Activated T-cell treated with anti-CD3 and anti-CD28 coated beads for 24 hours (primary cell): ENCODE results near the gene SEMA3D.

Experiments used
- DNase-seq: peaks from one replicate; pipeline ENCODE4 v3.0.0-alpha.2; 2020; ENCODE audit warnings: low read depth

The SEMA3D gene

DNA sequence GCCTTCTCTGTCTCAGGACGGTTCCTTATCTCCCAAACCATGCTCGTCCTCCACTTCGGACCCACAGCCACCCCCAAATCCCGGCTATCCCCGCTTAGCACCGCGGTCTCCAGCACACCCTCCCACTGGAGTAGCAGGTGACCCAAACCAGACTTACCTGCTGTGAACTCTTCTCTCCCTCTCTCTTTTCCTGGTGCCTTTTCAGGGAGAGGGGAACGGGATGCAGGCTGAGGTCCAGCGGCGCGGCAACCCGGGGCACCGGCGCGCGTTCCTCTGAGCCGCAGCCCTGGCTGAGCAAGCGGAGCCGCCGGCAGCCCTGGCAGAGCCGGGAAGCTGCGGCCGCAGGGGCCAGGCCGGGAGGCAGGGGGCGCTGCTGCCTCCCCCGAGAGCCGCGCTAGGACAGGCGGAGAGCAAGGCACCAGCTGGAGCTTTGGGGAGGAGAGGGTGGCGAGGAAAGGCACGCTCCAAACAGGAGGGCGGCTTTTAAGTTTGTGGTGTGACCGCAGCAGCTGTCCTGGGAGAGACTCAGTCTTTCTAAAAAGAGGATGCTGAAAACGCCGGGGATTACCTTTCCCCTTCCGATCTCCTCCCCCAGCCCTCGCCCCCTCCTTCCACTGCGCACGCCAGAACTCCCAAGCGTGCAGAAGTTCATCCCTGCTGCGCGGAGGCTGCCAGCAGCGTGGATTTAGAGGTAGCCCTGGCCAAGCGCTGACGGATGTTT is at the start of gene SEMA3D:
SEMA3D (minus strand) TSS at position 536 of the 721 bp plus-strand sequence. CDS start 65,165 bp downstream, outside the sequence.
- no peak for DNase-seq

DNA sequence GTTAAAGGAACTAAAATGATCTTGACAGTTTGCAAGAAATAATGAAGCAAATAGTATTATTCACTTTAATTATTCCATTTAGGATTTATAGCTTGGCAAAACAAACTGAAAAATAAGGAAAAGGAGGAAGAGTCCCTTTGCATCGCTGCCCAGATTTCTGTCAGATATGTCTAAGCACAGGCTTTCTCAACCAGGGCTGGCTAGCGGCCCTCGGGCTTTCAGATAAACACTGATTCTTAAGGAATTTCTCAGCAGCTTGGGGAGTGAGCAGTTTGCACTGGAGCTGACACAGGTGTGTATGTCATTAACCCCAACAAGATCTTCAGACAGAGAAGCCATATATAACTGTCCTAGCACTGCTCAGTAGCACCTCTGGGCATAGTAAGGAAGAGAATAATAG is 47.9 kb upstream of the SEMA3D start:
- no peak for DNase-seq

GRCh38 chr7:85232068-85232467 is 45.2 kb upstream of the SEMA3D start:
- DNase-seq: no peak

- DNase-seq: no peak
Observed at GRCh38 chr7:85230623-85231022, 43.8 kb upstream of the SEMA3D start.

DNA sequence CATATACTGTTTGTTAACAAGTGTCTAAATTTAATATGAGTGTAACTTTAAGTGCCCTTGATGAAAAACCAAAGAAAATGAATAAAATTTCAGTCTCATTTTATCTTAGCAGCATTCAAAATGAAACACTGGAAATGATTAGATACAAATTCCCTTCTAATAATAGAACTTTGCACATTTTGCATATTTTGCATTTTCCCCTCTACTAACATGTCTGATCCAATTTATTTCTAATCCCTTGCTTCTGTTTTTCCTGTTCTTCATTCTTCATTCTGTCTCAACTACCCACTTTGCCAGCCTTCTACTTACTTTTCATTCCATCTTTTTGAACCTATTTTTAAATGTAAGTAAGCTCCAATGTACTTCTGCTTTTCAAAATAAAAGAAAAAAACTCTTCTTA is 42.7 kb upstream of the SEMA3D start:
- no peak for DNase-seq

DNA sequence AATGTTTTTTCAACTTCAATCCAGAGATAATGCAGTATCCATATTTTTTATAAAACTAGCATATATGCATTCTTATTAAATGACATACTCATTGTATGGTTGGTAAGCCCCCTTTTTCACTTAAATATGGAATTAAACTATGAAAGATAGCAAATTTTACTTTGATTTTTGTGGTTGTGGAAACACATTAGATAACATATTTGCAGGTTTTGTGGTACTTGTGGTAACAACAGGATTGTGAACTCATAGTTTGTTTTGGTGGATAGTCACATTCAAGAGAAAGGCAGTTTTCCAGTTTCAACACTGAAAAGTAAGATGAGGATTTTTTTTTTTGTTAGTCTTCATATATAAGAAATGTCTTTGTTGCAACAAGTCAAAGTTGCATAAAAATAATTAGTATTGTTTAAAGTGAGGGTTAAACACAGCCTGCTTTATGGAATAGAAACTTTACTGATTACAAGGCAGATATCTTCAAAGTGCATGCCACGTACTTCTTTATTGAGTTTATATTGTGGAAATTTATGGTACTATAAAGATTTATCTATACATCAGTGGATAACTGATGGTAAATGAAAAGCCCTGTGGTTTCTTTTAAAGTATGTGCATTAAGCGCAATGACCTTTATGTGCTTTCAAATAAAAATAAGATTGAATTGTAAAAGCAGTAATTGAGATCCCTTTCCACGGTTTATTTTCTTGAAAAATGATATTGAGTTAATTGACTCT is 39.7 kb upstream of the SEMA3D start:
- no peak for DNase-seq

- DNase-seq: no peak
Observed at GRCh38 chr7:85224171-85224570, 37.3 kb upstream of the SEMA3D start.

DNA sequence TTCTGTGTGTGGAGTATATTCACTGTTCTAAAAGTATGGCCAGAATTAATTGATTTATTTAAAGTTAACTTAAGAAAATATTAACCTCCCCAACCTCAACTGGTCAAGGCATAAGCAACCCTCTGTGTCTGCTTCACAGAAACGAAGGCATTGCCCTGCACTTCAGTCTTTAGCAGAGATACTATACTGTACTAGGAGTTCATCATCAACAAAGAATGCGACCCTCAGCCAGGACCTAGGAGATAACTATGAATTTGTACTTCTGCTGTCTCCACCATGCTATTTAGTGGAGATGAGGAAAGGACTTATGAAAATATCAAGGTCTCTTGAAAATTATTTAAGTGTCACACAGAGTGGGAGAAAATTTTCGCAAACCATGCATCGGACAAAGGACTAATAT is 35.7 kb upstream of the SEMA3D start:
- DNase-seq: no peak

DNA sequence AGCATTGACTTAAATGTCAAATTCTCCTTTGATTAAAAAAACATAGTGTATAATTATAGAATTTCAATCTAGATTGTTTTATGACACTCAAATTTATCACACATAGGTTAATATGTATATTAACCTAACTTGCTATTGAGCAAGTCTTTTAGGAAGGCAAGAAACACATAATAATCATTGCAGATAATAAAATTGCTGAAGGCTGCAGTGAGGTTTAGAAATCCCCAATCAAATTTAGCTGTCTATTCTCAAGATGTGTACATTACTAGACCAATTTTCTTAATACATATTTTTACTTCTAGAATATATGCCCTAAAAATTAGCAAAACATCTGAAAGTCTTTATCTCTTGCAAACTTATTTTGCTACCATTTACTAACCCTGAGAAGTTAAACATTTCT is 34.9 kb upstream of the SEMA3D start:
- no peak for DNase-seq

GRCh38 chr7:85220651-85221050 is 33.8 kb upstream of the SEMA3D start:
- no peak for DNase-seq

- DNase-seq: no peak
Observed at GRCh38 chr7:85220023-85220422, 33.2 kb upstream of the SEMA3D start.

GRCh38 chr7:85217085-85217484 is 30.2 kb upstream of the SEMA3D start:
- no peak for DNase-seq

DNA sequence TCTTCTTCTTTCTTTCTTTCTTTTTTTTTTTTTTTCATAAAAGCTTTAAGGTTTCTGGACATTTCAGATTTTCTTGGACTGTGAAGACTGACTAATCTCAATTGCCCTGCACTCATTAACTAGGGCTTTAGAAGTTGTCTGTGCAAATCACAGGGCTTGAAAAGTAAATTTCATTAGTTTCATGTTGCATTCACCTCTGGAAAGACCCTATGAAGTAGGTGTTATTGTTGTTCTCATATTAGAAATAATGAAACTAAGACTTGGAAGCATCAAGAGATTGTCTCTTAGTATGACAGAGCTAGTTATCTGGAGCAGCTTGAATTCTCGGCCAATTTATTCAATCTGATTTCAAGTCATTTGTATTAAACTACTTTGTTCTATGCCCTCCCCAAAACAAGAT is 28.2 kb upstream of the SEMA3D start:
- DNase-seq: no peak

DNA sequence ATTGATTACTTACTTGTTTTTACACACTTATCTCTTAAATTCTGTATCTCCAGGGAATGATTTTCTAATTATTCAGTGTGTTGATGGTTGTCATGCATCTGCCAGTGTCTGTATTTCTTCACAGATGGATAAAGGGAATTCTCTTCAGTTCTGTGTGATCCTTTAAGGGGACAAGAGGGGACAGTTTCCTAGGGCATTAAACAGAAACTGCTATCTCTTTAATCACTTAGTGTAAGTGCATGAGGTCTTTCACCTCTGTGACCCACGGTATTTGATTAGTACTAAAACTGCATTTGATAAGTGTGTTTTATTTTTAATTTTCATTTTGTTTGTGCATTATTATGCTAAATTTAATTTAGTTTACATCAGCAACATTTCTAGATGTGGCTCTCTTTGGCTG is 26.6 kb upstream of the SEMA3D start:
- DNase-seq: no peak

DNA sequence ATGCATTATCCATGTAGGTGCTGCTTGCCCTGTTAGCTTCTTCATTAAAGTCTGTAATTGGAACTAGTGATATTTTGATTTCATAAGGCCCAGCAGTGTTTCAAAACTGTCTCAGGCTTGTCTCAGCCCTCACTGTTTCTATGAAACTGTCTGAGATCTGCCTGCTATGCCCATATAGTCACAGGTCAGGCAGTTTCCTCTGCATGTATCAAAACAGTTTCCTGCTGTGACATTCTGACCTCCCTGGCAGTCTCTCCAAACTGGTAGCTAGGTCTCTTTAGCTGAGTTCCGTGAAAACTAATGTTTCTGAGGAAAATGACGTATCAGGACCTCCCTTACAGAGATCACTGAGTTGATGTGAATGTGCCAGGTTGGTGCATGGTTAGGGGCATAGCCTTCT is 18.9 kb upstream of the SEMA3D start:
- DNase-seq: no peak

- DNase-seq: no peak
Observed at GRCh38 chr7:85204496-85204895, 17.6 kb upstream of the SEMA3D start.

- DNase-seq: no peak
Observed at GRCh38 chr7:85204061-85204460, 17.2 kb upstream of the SEMA3D start.

GRCh38 chr7:85201209-85201608 is 14.4 kb upstream of the SEMA3D start:
- no peak for DNase-seq

GRCh38 chr7:85196696-85197095 is 9.8 kb upstream of the SEMA3D start:
- no peak for DNase-seq

- DNase-seq: no peak
Observed at GRCh38 chr7:85191383-85191782, 4.5 kb upstream of the SEMA3D start.

GRCh38 chr7:85186083-85186520 is 754 bp downstream of the SEMA3D start:
- no peak for DNase-seq

DNA sequence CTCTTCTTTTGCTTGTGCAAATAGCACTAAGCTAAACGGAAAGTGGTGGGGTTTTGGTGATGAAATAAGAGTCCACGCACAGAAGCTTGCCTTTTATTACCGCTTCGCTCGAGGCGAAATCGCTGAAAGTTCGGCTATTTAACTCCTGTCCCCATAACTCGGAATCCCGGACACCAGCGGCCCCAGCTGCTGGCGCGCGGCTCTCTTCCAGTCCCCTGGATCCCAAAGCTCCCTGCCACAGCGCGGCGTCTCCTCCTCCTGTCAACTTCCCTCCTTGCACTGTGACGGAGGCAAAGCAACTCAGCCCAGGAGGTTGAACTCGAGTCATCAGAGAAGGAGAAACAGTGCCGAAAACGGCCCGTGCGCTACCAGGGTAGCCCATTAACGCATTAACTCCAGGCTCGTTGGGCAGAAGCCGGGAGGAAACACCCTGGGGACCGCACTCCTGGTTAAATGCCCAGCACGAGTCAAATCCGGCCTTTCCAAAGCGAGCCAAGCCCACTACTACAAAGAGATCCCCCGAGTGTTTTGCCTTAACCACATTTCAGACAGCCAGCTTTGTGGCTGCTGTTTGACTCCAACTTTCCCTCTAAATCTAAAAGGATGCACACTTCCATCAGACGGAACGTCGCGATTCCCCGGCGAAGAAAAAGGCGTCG is 1.3 kb downstream of the SEMA3D start:
- no peak for DNase-seq
